ENCODE data around the gene HOXD1.

The HOXD1 gene

GRCh38 chr2:176160986-176161824 is 27.3 kb upstream of the HOXD1 start:
- no peak overlapping the region for H3K27ac ChIP-seq
- ChIA-PET CTCF (interaction anchor here (0.5 to 2.2 kb wide), 6 partner anchors 17 to 713 kb away, joined by 3 to 10 read pairs (median 4); no protein-coding TSS in a partner anchor), POLR2A (ENCODE audit: low non-redundant PET) (no interaction called here)
- DNase-seq (ENCODE audit: low spot score), result no peak
- no peak for TF ChIP-seq CTCF (conservative IDR thresholded peaks at IDR 0.05; ENCODE audit: low read depth)

- no peak for DNase-seq (ENCODE audit: low spot score)
- H3K27ac ChIP-seq, result no peak overlapping the region
- ChIA-PET POLR2A (ENCODE audit: low non-redundant PET) (no interaction called here), CTCF (interaction anchor here (0.6 to 2.2 kb wide), 7 partner anchors 18 to 712 kb away, joined by 3 to 10 read pairs (median 3); no protein-coding TSS in a partner anchor)
- no peak for TF ChIP-seq CTCF (conservative IDR thresholded peaks at IDR 0.05; ENCODE audit: low read depth)
These were observed 26.4 kb upstream of the HOXD1 start for GRCh38 chr2:176161825-176162626.

- TF ChIP-seq CTCF (conservative IDR thresholded peaks at IDR 0.05; ENCODE audit: low read depth), result no peak
- ChIA-PET CTCF (interaction anchor here (0.6 to 2.2 kb wide), 3 partner anchors 22 to 233 kb away, joined by 3 to 10 read pairs (median 3); no protein-coding TSS in a partner anchor), POLR2A (ENCODE audit: low non-redundant PET) (no interaction called here)
- no peak overlapping the region for H3K27ac ChIP-seq
- no peak for DNase-seq (ENCODE audit: low spot score)
These were observed 25.4 kb upstream of the HOXD1 start for GRCh38 chr2:176162911-176163671.

- no peak for TF ChIP-seq CTCF (conservative IDR thresholded peaks at IDR 0.05; ENCODE audit: low read depth)
- POLR2A ChIA-PET (ENCODE audit: low non-redundant PET), result no interaction called here
- CTCF ChIA-PET, result interaction anchor here (0.7 kb wide), 1 partner anchor 78 kb away, joined by 3 read pairs; no protein-coding TSS in a partner anchor
- no peak overlapping the region for H3K27ac ChIP-seq
- DNase-seq (ENCODE audit: low spot score), result no peak
These were observed 24.8 kb upstream of the HOXD1 start for GRCh38 chr2:176163672-176164056.

GRCh38 chr2:176164201-176164600 is 24.3 kb upstream of the HOXD1 start:
- CTCF ChIA-PET, result no interaction called here
- no peak overlapping the region for H3K27ac ChIP-seq
- POLR2A ChIA-PET (ENCODE audit: low non-redundant PET), result no interaction called here
- no peak for TF ChIP-seq CTCF (conservative IDR thresholded peaks at IDR 0.05; ENCODE audit: low read depth)
- no peak for DNase-seq (ENCODE audit: low spot score)

Data from RWPE1 (cell line).